Measurements from ENCODE around the gene BPIFB6. TPM values are rescaled to one million over a fixed set of nuclear protein-coding genes. Genes with fewer than 3 reads are reported as not detected.
"Not testable (repeated sequence)": the region's sequence is repeated elsewhere in the genome, so short reads cannot be mapped to it uniquely, and the experiment has no call there.

The BPIFB6 gene
- total RNA-seq, 3 donors from 2014 or later = not detected

GRCh38 chr20:33042430-33042829 is 11.0 kb downstream of the BPIFB6 start:
- intact Hi-C loops (cut with DNase I; ENCODE audit: low total_unique reads) = no loop called here
- TF ChIP-seq CTCF (IDR thresholded peaks at IDR 0.05) = no peak
- no peak for TF ChIP-seq POLR2AphosphoS5 (IDR thresholded peaks at IDR 0.05)
- TF ChIP-seq POLR2A (IDR thresholded peaks at IDR 0.05) = no peak
- H3K4me1 ChIP-seq = no peaks in the 10 kb centered on the region
- no peak overlapping the region for H3K4me3 ChIP-seq
- H3K27ac ChIP-seq = no peak overlapping the region
- H3K36me3 ChIP-seq = no peaks in the 10 kb centered on the region
- H3K27me3 ChIP-seq = no peaks in the 10 kb centered on the region
- peaks cover 9 to 19% of the 10 kb centered on the region in 2 donors for H3K9me3 ChIP-seq
- DNase-seq (ENCODE audit: low spot score in 2 of 2) = no peak

- no peaks in the 10 kb centered on the region for H3K4me1 ChIP-seq
- H3K27ac ChIP-seq = no peak overlapping the region
- H3K9me3 ChIP-seq = peaks cover 9 to 19% of the 10 kb centered on the region in 2 donors
- H3K4me3 ChIP-seq = no peak overlapping the region
- no peak for TF ChIP-seq POLR2AphosphoS5 (IDR thresholded peaks at IDR 0.05)
- no peak for TF ChIP-seq POLR2A (IDR thresholded peaks at IDR 0.05)
- no peak for TF ChIP-seq CTCF (IDR thresholded peaks at IDR 0.05)
- no peaks in the 10 kb centered on the region for H3K36me3 ChIP-seq
- intact Hi-C loops (cut with DNase I; ENCODE audit: low total_unique reads) = no loop called here
- no peak for DNase-seq (ENCODE audit: low spot score in 2 of 2)
- no peaks in the 10 kb centered on the region for H3K27me3 ChIP-seq
Measured at GRCh38 chr20:33042983-33043730, 11.7 kb downstream of the BPIFB6 start.

GRCh38 chr20:33043731-33044181 is 12.3 kb downstream of the BPIFB6 start:
- Histone ChIP-seq H3K36me3 (no peaks in the 10 kb centered on the region), H3K4me1 (no peaks in the 10 kb centered on the region), H3K27ac (no peak overlapping the region), H3K4me3 (no peak overlapping the region), H3K27me3 (no peaks in the 10 kb centered on the region), H3K9me3 (peaks cover 9 to 19% of the 10 kb centered on the region in 2 donors)
- TF ChIP-seq POLR2A (IDR thresholded peaks at IDR 0.05) (no peak), POLR2AphosphoS5 (IDR thresholded peaks at IDR 0.05) (no peak), CTCF (IDR thresholded peaks at IDR 0.05) (no peak)
- no peak for DNase-seq (ENCODE audit: low spot score in 2 of 2)
- intact Hi-C loops (cut with DNase I; ENCODE audit: low total_unique reads) = no loop called here

- intact Hi-C loops (cut with DNase I; ENCODE audit: low total_unique reads); H3K36me3 ChIP-seq; H3K27me3 ChIP-seq; H3K27ac ChIP-seq; H3K4me3 ChIP-seq; DNase-seq (ENCODE audit: low spot score in 2 of 2); H3K4me1 ChIP-seq: not testable (repeated sequence)
- H3K9me3 ChIP-seq = peaks cover 9 to 19% of the 10 kb centered on the region in 2 donors
Measured at GRCh38 chr20:33045129-33045721, 13.8 kb downstream of the BPIFB6 start.

GRCh38 chr20:33046412-33046811 is 15.0 kb downstream of the BPIFB6 start:
- no peak for DNase-seq (ENCODE audit: low spot score in 2 of 2)
- Histone ChIP-seq H3K4me3 (no peak overlapping the region), H3K27me3 (no peaks in the 10 kb centered on the region), H3K9me3 (peaks cover 9 to 19% of the 10 kb centered on the region in 2 donors), H3K27ac (no peak overlapping the region), H3K4me1 (no peaks in the 10 kb centered on the region), H3K36me3 (no peaks in the 10 kb centered on the region)
- no peak for TF ChIP-seq POLR2A (IDR thresholded peaks at IDR 0.05)
- intact Hi-C loops (cut with DNase I; ENCODE audit: low total_unique reads) = no loop called here

GRCh38 chr20:33051333-33051732 is 19.9 kb downstream of the BPIFB6 start:
- no peaks in the 10 kb centered on the region for H3K4me1 ChIP-seq
- intact Hi-C loops (cut with DNase I; ENCODE audit: low total_unique reads) = no loop called here
- H3K9me3 ChIP-seq = peaks cover 0 to under 1% of the 10 kb centered on the region in 2 donors
- no peaks in the 10 kb centered on the region for H3K36me3 ChIP-seq
- no peak overlapping the region for H3K4me3 ChIP-seq
- TF ChIP-seq CTCF (IDR thresholded peaks at IDR 0.05) (no peak), POLR2A (IDR thresholded peaks at IDR 0.05) (no peak), POLR2AphosphoS5 (IDR thresholded peaks at IDR 0.05) (no peak)
- H3K27ac ChIP-seq = no peak overlapping the region
- DNase-seq (ENCODE audit: low spot score in 2 of 2) = no peak
- peaks cover 0 to 6% of the 10 kb centered on the region in 2 donors for H3K27me3 ChIP-seq

Measured in breast epithelium (tissue), 4 donors.